RPMI7951 (cell line): ENCODE data around the gene MUC16. TPM values are rescaled to one million over a fixed set of nuclear protein-coding genes. Genes with fewer than 3 reads are reported as not detected.
"Not testable (repeated sequence)": the region's sequence is repeated elsewhere in the genome, so short reads cannot be mapped to it uniquely, and the experiment has no call there.

Source experiments
- DNase-seq: peaks from one replicate; pipeline ENCODE4 v3.0.0-alpha.2; 2012; ENCODE audit warnings: low read depth
- total RNA-seq: library from RNA; depleted of rRNA; stranded (reverse); fragments of >200 nt; shearing (Covaris generic); gene quantifications from 2 replicates; pipeline ENCODE4 v1.2.3, GENCODE V29; 2014; rRNA removed

Gene MUC16
- not detected in 2 replicates for total RNA-seq

GRCh38 chr19:9009935-9010651 is at the start of gene MUC16:
Gene MUC16, minus strand, starts transcription at chr19:9010409.
- DNase-seq: no peak

GRCh38 chr19:9058905-9059667 is 48.9 kb upstream of the MUC16 start:
- DNase-seq: no peak

GRCh38 chr19:9057505-9058258 is 47.5 kb upstream of the MUC16 start:
- DNase-seq: no peak

GRCh38 chr19:9056131-9056530 is 45.9 kb upstream of the MUC16 start:
- DNase-seq: not testable (repeated sequence)

- DNase-seq: no peak
Measured at GRCh38 chr19:9054765-9055164, 44.6 kb upstream of the MUC16 start.

GRCh38 chr19:9054207-9054606 is 44.0 kb upstream of the MUC16 start:
- DNase-seq: no peak

- not testable (repeated sequence) for DNase-seq
Measured at GRCh38 chr19:9053674-9054073, 43.5 kb upstream of the MUC16 start.

- DNase-seq: no peak
Measured at GRCh38 chr19:9052894-9053293, 42.7 kb upstream of the MUC16 start.

GRCh38 chr19:9046694-9047093 is 36.5 kb upstream of the MUC16 start:
- no peak for DNase-seq

- DNase-seq: no peak
Measured at GRCh38 chr19:9044449-9044848, 34.2 kb upstream of the MUC16 start.

GRCh38 chr19:9043524-9043923 is 33.3 kb upstream of the MUC16 start:
- DNase-seq: no peak

- DNase-seq: no peak
Measured at GRCh38 chr19:9041023-9041422, 30.8 kb upstream of the MUC16 start.

GRCh38 chr19:9040131-9040530 is 29.9 kb upstream of the MUC16 start:
- DNase-seq: no peak

- DNase-seq: no peak
Measured at GRCh38 chr19:9039728-9040127, 29.5 kb upstream of the MUC16 start.

- no peak for DNase-seq
Measured at GRCh38 chr19:9037400-9038062, 27.3 kb upstream of the MUC16 start.

- DNase-seq: no peak
Measured at GRCh38 chr19:9032136-9032631, 22.0 kb upstream of the MUC16 start.

- peak; percentile 53 for DNase-seq
Measured at GRCh38 chr19:9018163-9018875, 8.1 kb upstream of the MUC16 start.

- no peak for DNase-seq
Measured at GRCh38 chr19:9014803-9015202, 4.6 kb upstream of the MUC16 start.

GRCh38 chr19:9013988-9014387 is 3.8 kb upstream of the MUC16 start:
- DNase-seq: no peak

GRCh38 chr19:9011875-9012274 is 1.7 kb upstream of the MUC16 start:
- DNase-seq: no peak

GRCh38 chr19:9010693-9011092 is 484 bp upstream of the MUC16 start:
- no peak for DNase-seq
